Psoas muscle (tissue), 8 donors: ENCODE results near the gene NFIC. TPM values are rescaled to one million over a fixed set of nuclear protein-coding genes. Genes with fewer than 3 reads are reported as not detected.
A peak's percentile ranks its signal among the peaks of the same experiment; 100 is the strongest.
"Not testable (repeated sequence)": the region's sequence is repeated elsewhere in the genome, so short reads cannot be mapped to it uniquely, and the experiment has no call there.

Experiments
- ATAC-seq, 4 donors: fragments of 200-7000 bp; cut with Tn5 transposase; one replicate each; pipeline ENCODE4 v1.9.1; 2020; ENCODE audit warnings: moderate library complexity in 3 of 4, mild to moderate bottlenecking in 2 of 4
- DNase-seq, 2 donors: peaks; one replicate each; pipeline ENCODE4 v3.0.0-alpha.2; 2020
- H3K27ac ChIP-seq: fragments of 200-600 bp; one replicate; pipeline ENCODE4 v1.8.0; 2022
- H3K27me3 ChIP-seq, 3 donors: fragments of 200-600 bp in 1 of 3; one replicate each; pipeline versions ENCODE4 v1.6.1 to v1.8.0; 2013 to 2022; ENCODE audit warnings: low read length in 2 of 3, mild to moderate bottlenecking in 2 of 3, moderate library complexity in 1 of 3; ENCODE audit not compliant: insufficient read depth in 3 of 3
- H3K36me3 ChIP-seq, 2 donors: fragments of 200-600 bp in 1 of 2; one replicate each; pipeline versions ENCODE4 v1.6.1 to v1.8.0; 2013 to 2022; ENCODE audit warnings: low read depth in 1 of 2, mild to moderate bottlenecking in 1 of 2, moderate library complexity in 1 of 2; ENCODE audit not compliant: insufficient read depth in 1 of 2
- H3K4me1 ChIP-seq: fragments of 200-600 bp; one replicate; pipeline ENCODE4 v1.8.0; 2022
- H3K4me3 ChIP-seq: fragments of 200-600 bp; one replicate; pipeline ENCODE4 v1.8.0; 2022; ENCODE audit warnings: mild to moderate bottlenecking
- H3K9me3 ChIP-seq: fragments of 200-600 bp; one replicate; pipeline ENCODE4 v1.8.0; 2022
- CTCF ChIP-seq: fragments of 200-600 bp; IDR thresholded peaks from one replicate; pipeline ENCODE4 v1.8.0; 2022; ENCODE audit warnings: antibody characterized with exemption
- WGBS, 3 donors: extraction: QIAGEN DNeasy Blood & Tissue Kit; methylation state at CpG; one replicate each; pipeline versions ENCODE4 v1.1.6 to v1.1.7; 2013; 5-methylcytosine and 5-hydroxymethylcytosine counted together
- intact Hi-C, 2 donors: fragments of 100-400 bp; cut with DNase I; formaldehyde crosslinking; loops; one replicate each; pipeline versions ENCODE4 v1.11.0 to v1.14.2; 2022
- polyA plus RNA-seq, 3 donors: library from polyadenylated mRNA; stranded (reverse); fragments of 200-250 nt; gene quantifications; one replicate each; pipeline ENCODE4 v1.2.3, GENCODE V29; 2013
- total RNA-seq, 4 donors: library from RNA; stranded (reverse); fragmentation: NEBNext Ultra II Directional in 2 of 4; extraction: Animal tissue kit (Norgen Biotek cat#: 25700) in 2 of 4; gene quantifications; one replicate each; pipeline versions ENCODE4 v1.2.1 to v1.2.4, GENCODE V29; 2021 to 2023
- donor health status: healthy with polysubstance abuse.
- donor health status: DM: no; HTN: no; CAD: no; lungs with moderate emphysema.
- donor health status: Bipolar disorder and iron deficiency.
- donor health status: healthy.
- donor health status: DM: yes; HTN: yes; CAD: no.
- donor health status: DM: no; HTN: no; CAD: no.
- donor health status: DM: no; HTN: no; CAD: no.
- donor health status: DM: yes; HTN: yes; CAD: no.

Gene NFIC
- total and polyA plus RNA-seq, 7 donors, result 100.0 to 439 (median 270) TPM

DNA sequence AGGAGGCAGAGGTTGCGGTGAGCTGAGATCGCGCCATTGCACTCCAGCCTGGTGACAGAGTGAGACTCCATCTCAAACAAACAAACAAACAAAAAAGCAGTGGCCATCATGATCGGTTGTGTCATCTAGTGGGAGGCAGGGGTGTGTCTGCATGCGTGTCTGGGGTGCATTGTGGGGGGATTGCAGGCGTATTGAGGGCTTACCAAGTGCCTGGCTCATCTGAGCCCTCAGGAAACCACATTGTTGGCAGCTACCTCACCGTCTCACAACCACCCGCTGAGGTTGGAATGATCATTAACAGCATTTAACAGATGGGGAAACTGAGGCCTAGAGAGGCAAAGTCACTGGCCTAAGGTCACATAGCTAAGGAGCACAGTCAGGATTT is 30.5 kb downstream of the NFIC start:
- DNase-seq (peak in 1 of 2 donors; percentile 39), ATAC-seq (no peak)
- Histone ChIP-seq H3K4me1 (peaks cover 70% of the 10 kb centered on the region), H3K36me3 (peaks cover 0 to 6% of the 10 kb centered on the region in 2 donors), H3K27me3 (no peaks in the 10 kb centered on the region), H3K27ac (peak overlapping the region; percentile 100), H3K4me3 (peak overlapping the region; percentile 57), H3K9me3 (no peaks in the 10 kb centered on the region)
- no peak for TF ChIP-seq CTCF
- intact Hi-C loops, result no loop called here
- WGBS, 3 donors, result 47 to 68% (median 53%) methylated on average over 8 of the region's 8 CpGs

DNA sequence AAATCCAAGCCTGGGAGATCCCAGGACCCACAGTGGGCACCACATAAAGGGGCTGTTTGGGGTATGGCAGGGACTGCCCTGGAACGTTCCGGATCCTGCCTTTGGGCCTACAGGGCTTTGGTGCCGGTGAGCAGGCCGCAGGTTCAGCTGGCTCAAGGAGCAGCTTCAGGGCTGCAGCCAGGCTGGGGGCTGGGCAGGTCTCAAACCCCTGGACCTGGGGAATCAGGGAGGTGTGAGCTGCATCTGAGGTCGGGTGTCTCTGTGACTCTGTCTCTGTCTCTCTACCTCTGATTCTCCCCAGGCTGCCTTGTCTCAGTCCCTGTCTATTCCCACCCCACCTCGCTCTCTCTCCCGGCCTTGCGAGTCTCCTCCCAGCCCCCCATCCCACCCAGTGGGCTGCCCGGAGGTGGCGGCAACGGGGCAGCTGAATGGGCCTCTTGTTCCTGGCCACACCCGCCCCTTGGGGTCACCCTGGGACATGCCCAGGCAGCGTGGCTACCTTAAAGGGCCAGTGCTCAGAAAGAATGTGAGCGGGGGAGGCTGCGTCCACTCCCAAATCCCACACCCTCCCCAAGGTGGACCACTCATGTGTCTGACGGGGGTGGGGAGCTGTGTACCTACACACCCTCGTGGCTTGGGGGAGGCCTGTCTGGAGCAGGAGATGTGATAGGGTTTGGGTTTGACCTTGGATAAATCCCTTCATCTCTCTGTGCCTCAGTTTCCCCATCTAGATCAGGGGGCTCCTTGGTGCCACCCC is 31.1 kb downstream of the NFIC start:
- Histone ChIP-seq H3K4me1 (peaks cover 66% of the 10 kb centered on the region), H3K9me3 (no peaks in the 10 kb centered on the region), H3K27me3 (no peaks in the 10 kb centered on the region), H3K4me3 (peak overlapping the region; percentile 57), H3K36me3 (peaks cover 0 to 6% of the 10 kb centered on the region in 2 donors), H3K27ac (peak overlapping the region; percentile 100)
- intact Hi-C loops, result no loop called here
- 17 to 32% (median 21%) methylated on average over 16 to 17 of the region's 17 CpGs for WGBS, 3 donors
- peak; percentile 44 to 59 (median 50) for ATAC-seq
- DNase-seq, result peak in 1 of 2 donors; percentile 76
- TF ChIP-seq CTCF, result no peak

DNA sequence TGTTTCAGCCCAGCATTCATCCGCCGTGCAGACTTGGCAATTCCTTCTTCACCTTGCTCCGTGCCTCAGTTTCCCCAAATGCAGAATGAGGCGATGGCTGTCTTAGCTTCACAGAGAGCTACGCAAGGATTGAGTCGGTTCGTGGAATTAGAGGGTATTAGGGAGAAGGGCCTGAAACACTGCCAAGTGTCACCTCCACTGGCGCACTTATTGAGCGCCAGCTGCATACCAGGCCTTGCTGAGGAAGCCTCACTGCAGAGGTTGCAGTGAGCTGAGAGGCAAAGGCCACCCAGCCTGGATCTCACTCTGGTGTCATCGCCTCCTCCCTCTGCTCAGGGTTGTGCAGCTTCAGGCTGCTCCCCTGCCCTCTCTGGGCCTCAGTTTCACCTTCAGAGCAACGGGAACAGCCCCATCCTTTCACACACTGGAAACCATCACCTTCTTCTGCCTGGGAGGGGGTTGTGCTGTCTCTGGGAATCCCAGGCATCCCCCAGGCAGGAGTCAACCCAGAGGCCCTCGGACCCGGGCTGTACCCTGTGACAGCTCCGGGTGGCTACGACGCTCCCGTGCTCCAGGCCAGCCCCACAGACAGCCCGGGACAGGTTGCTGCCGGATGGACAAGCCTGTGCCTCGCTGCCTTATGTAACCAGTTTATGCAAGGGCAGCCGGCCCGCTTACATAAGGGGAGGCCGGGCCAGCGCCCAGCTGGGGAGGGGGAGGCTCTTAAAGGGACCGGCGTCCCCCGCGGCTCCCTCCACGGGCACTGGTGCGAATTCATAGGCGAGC is 31.9 kb downstream of the NFIC start:
- peak; percentile 70 to 85 for DNase-seq
- Histone ChIP-seq H3K27ac (peak overlapping the region; percentile 100), H3K9me3 (no peaks in the 10 kb centered on the region), H3K4me3 (peak overlapping the region; percentile 57), H3K36me3 (peaks cover 0 to 6% of the 10 kb centered on the region in 2 donors), H3K4me1 (peaks cover 62% of the 10 kb centered on the region), H3K27me3 (no peaks in the 10 kb centered on the region)
- intact Hi-C loops, result no loop called here
- 27 to 44% (median 27%) methylated on average over 31 of the region's 31 CpGs for WGBS, 3 donors
- peak; percentile 48 to 67 (median 54) for ATAC-seq
- TF ChIP-seq CTCF, result no peak

DNA sequence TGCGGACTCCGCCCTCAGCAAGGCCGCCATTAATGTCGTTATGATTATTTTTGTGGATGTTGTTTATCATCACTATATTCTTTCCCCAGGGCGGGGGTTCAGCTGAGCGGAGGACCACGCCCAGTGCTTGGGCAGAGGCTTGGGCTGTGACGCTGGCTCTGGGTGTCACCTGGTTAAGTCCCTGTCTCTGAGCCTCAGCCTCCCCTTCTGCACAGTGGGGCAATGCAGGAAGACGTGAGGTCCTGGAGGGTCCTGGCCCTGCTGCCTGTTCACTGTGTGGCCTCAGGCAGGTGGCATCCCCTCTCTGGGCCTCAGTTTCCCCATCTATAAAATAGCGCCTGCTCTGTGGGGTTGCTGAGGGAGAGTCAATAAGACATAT is 32.5 kb downstream of the NFIC start:
- Histone ChIP-seq H3K27me3 (no peaks in the 10 kb centered on the region), H3K4me1 (peaks cover 68% of the 10 kb centered on the region), H3K36me3 (peaks cover 0 to 6% of the 10 kb centered on the region in 2 donors), H3K27ac (peak overlapping the region; percentile 100), H3K4me3 (peak overlapping the region; percentile 57), H3K9me3 (no peaks in the 10 kb centered on the region)
- no peak for TF ChIP-seq CTCF
- WGBS, 3 donors, result 42 to 70% (median 48%) methylated on average over 10 of the region's 10 CpGs
- peak in 2 of 4 donors; percentile 1 to 11 for ATAC-seq
- intact Hi-C loops, result no loop called here
- DNase-seq, result no peak

DNA sequence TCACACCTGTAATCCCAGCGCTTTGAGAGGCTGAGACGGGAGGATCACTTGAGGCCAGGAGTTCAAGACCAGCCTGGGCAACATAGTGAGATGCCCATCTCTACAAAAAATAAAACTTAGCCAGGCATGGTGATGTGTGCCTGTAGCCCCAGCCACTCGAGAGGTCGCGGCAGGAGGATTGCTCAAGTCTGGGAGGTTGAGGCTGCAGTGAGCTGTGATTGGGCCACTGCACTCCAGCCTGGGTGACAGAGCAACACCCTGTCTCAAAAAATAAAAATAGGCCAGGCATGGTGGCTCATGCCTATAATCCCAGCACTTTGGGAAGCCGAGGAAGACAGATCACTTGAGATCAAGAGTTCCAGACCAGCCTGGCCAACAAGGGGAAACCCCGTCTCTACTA is 32.9 kb downstream of the NFIC start:
- H3K36me3 ChIP-seq, H3K9me3 ChIP-seq, intact Hi-C loops, H3K27me3 ChIP-seq: not testable (repeated sequence)
- 58 to 80% (median 71%) methylated on average over 7 of the region's 7 CpGs for WGBS, 3 donors
- Histone ChIP-seq H3K4me1 (peaks cover 70% of the 10 kb centered on the region), H3K27ac (peak overlapping the region; percentile 100), H3K4me3 (peak overlapping the region; percentile 57)
- DNase-seq (peak in 1 of 2 donors; percentile 69), ATAC-seq (peak in 2 of 4 donors; percentile 14 to 21)
